NCI-H345 treated with DMSO at 0.1 percent for 48 hours (cell line): ENCODE measurements around the gene REEP1.

Experiments used
- DNase-seq: peaks from one replicate; lab custom pipeline; 2025; ENCODE audit not compliant: unreplicated experiment; lab: John Stamatoyannopoulos, UW

REEP1 gene

GRCh38 chr2:86226636-86227520 lies 110.5 kb downstream of the REEP1 start:
- no peak for DNase-seq

GRCh38 chr2:86226070-86226469 lies 111.4 kb downstream of the REEP1 start:
- DNase-seq: no peak

GRCh38 chr2:86225581-86225980 lies 111.8 kb downstream of the REEP1 start:
- DNase-seq: no peak

- DNase-seq: no peak
Measured at GRCh38 chr2:86224645-86225355, 112.6 kb downstream of the REEP1 start.

- DNase-seq: no peak
Measured at GRCh38 chr2:86223927-86224560, 113.4 kb downstream of the REEP1 start.

GRCh38 chr2:86223140-86223926 lies 114.1 kb downstream of the REEP1 start:
- DNase-seq: no peak

GRCh38 chr2:86221066-86221684 lies 116.3 kb downstream of the REEP1 start:
- peak; percentile 7 for DNase-seq

- no peak for DNase-seq
Measured at GRCh38 chr2:86219896-86220295, 117.5 kb downstream of the REEP1 start.

- DNase-seq: no peak
Measured at GRCh38 chr2:86218124-86218523, 119.3 kb downstream of the REEP1 start.

- no peak for DNase-seq
Measured at GRCh38 chr2:86216575-86217555, 120.6 kb downstream of the REEP1 start.

- no peak for DNase-seq
Measured at GRCh38 chr2:86214503-86214832, 123.0 kb downstream of the REEP1 start.

GRCh38 chr2:86213699-86214502 lies 123.5 kb downstream of the REEP1 start:
- peak; percentile 20 for DNase-seq

- no peak for DNase-seq
Measured at GRCh38 chr2:86213056-86213455, 124.4 kb downstream of the REEP1 start.

- no peak for DNase-seq
Measured at GRCh38 chr2:86211796-86212188, 125.6 kb downstream of the REEP1 start.

GRCh38 chr2:86211033-86211795 lies 126.2 kb downstream of the REEP1 start:
- DNase-seq: no peak

- no peak for DNase-seq
Measured at GRCh38 chr2:86204458-86204857, 133.0 kb downstream of the REEP1 start.

- no peak for DNase-seq
Measured at GRCh38 chr2:86203614-86204013, 133.8 kb downstream of the REEP1 start.

GRCh38 chr2:86202702-86203101 lies 134.7 kb downstream of the REEP1 start:
- DNase-seq: no peak
